Panc1 (cell line): ENCODE results near the gene MAPK11. TPM values are rescaled to one million over a fixed set of nuclear protein-coding genes. Genes with fewer than 3 reads are reported as not detected.

Experiments
- ATAC-seq: fragments of 200-7000 bp; cut with Tn5 transposase; 2 replicates; pipeline ENCODE4 v1.9.1; 2020; ENCODE audit warnings: mild to moderate bottlenecking, moderate library complexity
- BruUV-seq: library from RNA; stranded (reverse); fragments of 400-500 nt; replicated peaks from 2 replicates; lab custom pipeline; 2021; lab: Mats Ljungman, UMichigan
- CTCF ChIA-PET: fragments of 300-600 bp; sonication (Branson Sonifier 250); formaldehyde crosslinking; loops from one replicate; lab custom pipeline; 2022; ENCODE audit warnings: antibody characterized with exemption; lab: Charles Lee
- POLR2A ChIA-PET: fragments of 300-600 bp; sonication (Branson Sonifier 250); formaldehyde crosslinking; loops from one replicate; lab custom pipeline; 2022; ENCODE audit warnings: antibody characterized with exemption; lab: Charles Lee
- DNase-seq: peaks from one replicate; pipeline ENCODE4 v3.0.0-alpha.2; 2010; ENCODE audit warnings: low read depth, low spot score
- H3K27ac ChIP-seq: 2 replicates; pipeline ENCODE4 v1.5.1; 2011; ENCODE audit warnings: mild to moderate bottlenecking, low read length, inconsistent platforms
- H3K27me3 ChIP-seq: fragments of 200-500 bp; sonication (Bioruptor generic); 2 replicates; pipeline ENCODE4 v1.6.0; 2014; ENCODE audit warnings: low read length, inconsistent platforms; ENCODE audit not compliant: control insufficient read depth, insufficient read depth
- H3K36me3 ChIP-seq: fragments of 200-500 bp; sonication (Bioruptor generic); 2 replicates; pipeline ENCODE4 v1.5.1; 2014; ENCODE audit warnings: inconsistent platforms, mild to moderate bottlenecking, low read length, moderate library complexity; ENCODE audit not compliant: control insufficient read depth, insufficient read depth
- H3K4me1 ChIP-seq: 2 replicates; pipeline ENCODE4 v1.5.1; 2011; ENCODE audit warnings: inconsistent platforms, mild to moderate bottlenecking, low read length, moderate library complexity; ENCODE audit not compliant: control insufficient read depth, insufficient read depth
- H3K4me3 ChIP-seq, 2 experiments: 2 replicates each; pipeline ENCODE4 v1.5.1; 2011 to 2012; ENCODE audit warnings: low read depth in 2 of 2, low read length in 2 of 2, mild to moderate bottlenecking in 2 of 2, inconsistent platforms in 1 of 2, moderate library complexity in 1 of 2
- H3K9me3 ChIP-seq: fragments of 200-500 bp; sonication (Bioruptor generic); 2 replicates; pipeline ENCODE4 v1.5.1; 2014; ENCODE audit warnings: low read depth, mild to moderate bottlenecking, inconsistent platforms, low read length, moderate library complexity; ENCODE audit not compliant: control insufficient read depth, insufficient read depth
- CTCF ChIP-seq: fragments of 450-650 bp; IDR thresholded peaks from 2 replicates; pipeline ENCODE4 v1.5.1; 2017; ENCODE audit warnings: mild to moderate bottlenecking
- POLR2AphosphoS5 ChIP-seq: IDR thresholded peaks from 2 replicates; pipeline ENCODE4 v1.6.1; 2012; ENCODE audit warnings: mild to moderate bottlenecking, low read depth, low read length, moderate library complexity
- REST ChIP-seq, 2 experiments: IDR thresholded peaks; 2 replicates each; pipeline ENCODE4 v1.6.1; 2011 to 2012; ENCODE audit warnings: low read depth in 2 of 2, control low read depth in 1 of 2, low read length in 1 of 2, mild to moderate bottlenecking in 1 of 2, moderate library complexity in 1 of 2; ENCODE audit not compliant: insufficient read depth in 1 of 2
- SIN3A ChIP-seq: IDR thresholded peaks from 2 replicates; pipeline ENCODE4 v1.6.1; 2012; ENCODE audit warnings: low read depth, mild to moderate bottlenecking, low read length, moderate library complexity, borderline replicate concordance; ENCODE audit not compliant: insufficient read depth
- TCF7L2 ChIP-seq: IDR thresholded peaks from 2 replicates; pipeline ENCODE4 v1.6.1; 2011; ENCODE audit warnings: mild to moderate bottlenecking, low read depth, low read length, inconsistent platforms
- in situ Hi-C: cut with HindIII; loops from 2 replicates; pipeline ENCODE4 v1.10.0; 2016; ENCODE audit warnings: low sequenced_read_pairs, low pct_unique_long_range_greater_than_20kb
- intact Hi-C: fragments of 100-400 bp; cut with micrococcal nuclease; formaldehyde crosslinking; loops from one replicate; pipeline ENCODE4 v1.10.0; 2022; ENCODE audit not compliant: unreplicated experiment
- total RNA-seq: library from RNA; stranded (reverse); gene quantifications from one replicate; pipeline ENCODE4 v1.2.1, GENCODE V29; 2021; ENCODE audit not compliant: unreplicated experiment

The MAPK11 gene
- total RNA-seq, 1 experiment from 2014 or later, result 77.7 TPM

GRCh38 chr22:50311606-50312351, 41.6 kb upstream of the MAPK11 start:
- CTCF ChIA-PET, result no interaction called here
- Histone ChIP-seq H3K4me3 (no peak overlapping the region), H3K9me3 (no peaks in the 10 kb centered on the region), H3K27ac (no peak overlapping the region), H3K4me1 (peaks cover 29% of the 10 kb centered on the region), H3K36me3 (no peaks in the 10 kb centered on the region; the same call in 1 of the 2 replicates), H3K27me3 (no peaks in the 10 kb centered on the region)
- POLR2A ChIA-PET, result no interaction called here
- in situ Hi-C loops (no loop called here), intact Hi-C loops (no loop called here)
- BruUV-seq, result no TSS peak
- ATAC-seq (no peak), DNase-seq (no peak)
- TF ChIP-seq TCF7L2 (no peak), SIN3A (no peak), CTCF (no peak), POLR2AphosphoS5 (no peak), REST (IDR thresholded peaks at IDR 0.05; ENCODE audit: insufficient read depth in 1 of 2, low read depth in 2 of 2, low read length in 1 of 2) (no peak)

- peaks cover 29% of the 10 kb centered on the region for H3K4me1 ChIP-seq
- no peak overlapping the region for H3K4me3 ChIP-seq
- in situ Hi-C loops (no loop called here), intact Hi-C loops (no loop called here)
- ATAC-seq, result no peak
- CTCF ChIA-PET, result no interaction called here
- no peaks in the 10 kb centered on the region for H3K9me3 ChIP-seq
- no peaks in the 10 kb centered on the region; the same call in 1 of the 2 replicates for H3K36me3 ChIP-seq
- BruUV-seq, result no TSS peak
- no peak for DNase-seq
- POLR2A ChIA-PET, result no interaction called here
- no peaks in the 10 kb centered on the region for H3K27me3 ChIP-seq
- TF ChIP-seq POLR2AphosphoS5 (no peak), SIN3A (no peak), TCF7L2 (no peak), REST (IDR thresholded peaks at IDR 0.05; ENCODE audit: insufficient read depth in 1 of 2, low read depth in 2 of 2, low read length in 1 of 2) (no peak), CTCF (no peak)
- H3K27ac ChIP-seq, result no peak overlapping the region
Measured at GRCh38 chr22:50310949-50311444, 40.8 kb upstream of the MAPK11 start.
